NCI-H1417 (cell line): ENCODE results near the gene COX5B.
"Not testable (repeated sequence)": the region's sequence is repeated elsewhere in the genome, so short reads cannot be mapped to it uniquely, and the experiment has no call there.

Source experiments
- DNase-seq, 3 experiments: peaks; one replicate each; lab custom pipeline; 2025; lab: John Stamatoyannopoulos, UW

Gene COX5B

GRCh38 chr2:97654309-97654708, 8.4 kb downstream of the COX5B start:
- DNase-seq: no peak

DNA sequence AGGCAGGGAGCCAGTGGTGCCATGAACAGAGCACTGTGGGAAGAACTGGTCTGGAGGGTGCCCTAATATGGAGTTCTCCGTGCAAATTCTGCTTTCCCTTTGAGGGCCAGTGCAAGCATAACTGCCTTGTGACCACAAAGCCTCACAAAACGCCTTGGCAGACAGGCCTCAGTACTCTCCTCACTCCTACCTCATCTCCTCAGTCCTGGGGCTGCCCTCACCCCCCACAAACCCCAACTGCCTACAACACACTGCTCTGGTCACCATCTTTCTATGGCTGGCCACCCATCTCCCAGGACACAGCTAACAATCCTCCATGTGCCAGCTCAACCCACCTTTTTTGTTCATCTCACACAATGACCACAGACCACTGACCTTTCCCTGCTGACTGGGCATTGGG, 8.9 kb downstream of the COX5B start:
- DNase-seq: no peak

- DNase-seq: no peak
Measured at GRCh38 chr2:97656129-97656755, 10.4 kb downstream of the COX5B start.

- DNase-seq: no peak
Measured at GRCh38 chr2:97656905-97657587, 11.2 kb downstream of the COX5B start.

GRCh38 chr2:97657986-97658690, 12.3 kb downstream of the COX5B start:
- no peak for DNase-seq

- no peak for DNase-seq
Measured at GRCh38 chr2:97658691-97659157, 12.9 kb downstream of the COX5B start.

- DNase-seq: no peak
Measured at GRCh38 chr2:97659256-97660043, 13.6 kb downstream of the COX5B start.

DNA sequence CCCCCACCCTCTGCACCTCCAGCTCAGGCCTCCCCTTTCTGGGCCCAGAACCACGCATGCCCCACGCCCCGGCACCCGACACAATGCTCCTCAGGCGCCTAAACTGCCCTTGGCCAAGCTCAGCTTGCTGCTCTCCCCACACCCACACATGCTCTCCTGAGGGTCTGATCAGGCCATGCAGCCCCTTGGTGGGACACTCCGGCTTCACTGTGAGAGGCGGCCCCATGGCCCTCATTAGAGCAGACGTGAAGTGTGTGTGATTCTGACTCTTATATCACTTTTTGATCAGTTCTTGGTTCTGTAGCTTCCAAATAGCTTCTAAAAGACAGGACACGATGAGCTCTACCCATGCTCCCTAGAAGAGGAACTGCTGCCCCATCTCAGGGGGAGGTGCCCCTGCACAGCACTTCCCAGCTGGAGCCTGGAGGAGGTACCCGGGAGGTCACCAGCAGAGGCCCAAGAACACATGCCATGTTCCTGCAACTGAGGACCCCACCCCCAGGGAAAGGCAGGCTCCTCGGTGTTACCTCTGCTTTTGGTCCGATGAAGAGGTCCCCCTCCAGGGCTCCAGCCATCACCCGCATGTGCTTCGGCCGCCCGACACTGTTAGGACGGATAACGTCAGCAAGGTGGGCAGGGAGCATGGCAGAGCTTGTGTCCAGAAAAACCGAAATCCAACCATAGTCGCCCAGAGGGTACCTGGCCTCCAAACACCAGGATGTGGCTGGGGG, 14.3 kb downstream of the COX5B start:
- DNase-seq: no peak

DNA sequence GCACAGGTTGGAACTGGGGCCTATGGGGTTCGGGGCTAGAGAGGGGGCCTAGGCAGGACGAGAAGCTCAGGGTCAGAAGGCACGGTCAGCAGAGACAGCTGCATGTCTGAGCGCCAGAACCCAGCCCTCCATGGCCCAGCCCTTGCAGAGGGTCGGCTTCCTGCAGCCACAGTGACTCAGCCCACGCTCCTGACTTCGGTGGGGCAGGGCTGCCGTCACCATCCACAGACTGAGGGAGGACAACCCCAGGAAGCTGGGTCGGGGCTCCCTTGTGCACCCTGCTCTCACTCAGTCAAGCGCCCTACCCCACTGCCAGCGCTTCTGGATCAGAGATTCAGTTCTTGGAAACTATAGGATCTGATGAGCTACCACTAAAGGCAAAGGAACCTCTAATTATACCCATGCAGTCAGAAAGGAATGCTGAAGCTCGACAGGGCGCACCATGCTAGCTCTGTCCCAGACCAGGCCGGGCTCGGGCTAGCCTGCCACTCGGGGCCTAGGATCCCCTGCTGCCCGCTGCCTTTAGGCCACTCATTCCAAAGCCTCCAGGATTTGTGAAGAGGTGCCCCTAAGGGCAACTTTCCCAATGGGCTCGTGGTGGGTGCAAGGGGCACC, 15.0 kb downstream of the COX5B start:
- DNase-seq: no peak

DNA sequence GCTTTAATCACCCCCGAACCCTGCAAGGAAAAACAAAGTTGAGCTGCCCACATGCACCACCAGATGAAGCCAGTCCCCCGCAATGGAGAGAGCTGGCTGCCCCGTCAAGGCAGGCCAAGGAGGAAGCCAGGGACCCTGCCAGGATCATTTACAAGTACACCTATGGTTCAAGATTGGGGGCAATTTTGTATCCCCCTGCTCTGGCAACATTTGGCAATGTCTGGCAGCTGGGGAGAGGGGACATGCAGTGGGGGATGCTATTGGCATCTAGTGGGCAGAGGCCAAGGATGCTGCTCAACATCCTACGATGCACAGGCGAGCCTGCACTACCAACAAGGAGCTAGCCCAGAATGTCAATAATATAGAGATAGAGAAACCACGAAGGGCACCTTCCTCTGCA, 16.1 kb downstream of the COX5B start:
- DNase-seq: no peak

- DNase-seq: peak in 1 of 3 experiments; percentile 44
Measured at GRCh38 chr2:97662386-97662894, 16.6 kb downstream of the COX5B start.

DNA sequence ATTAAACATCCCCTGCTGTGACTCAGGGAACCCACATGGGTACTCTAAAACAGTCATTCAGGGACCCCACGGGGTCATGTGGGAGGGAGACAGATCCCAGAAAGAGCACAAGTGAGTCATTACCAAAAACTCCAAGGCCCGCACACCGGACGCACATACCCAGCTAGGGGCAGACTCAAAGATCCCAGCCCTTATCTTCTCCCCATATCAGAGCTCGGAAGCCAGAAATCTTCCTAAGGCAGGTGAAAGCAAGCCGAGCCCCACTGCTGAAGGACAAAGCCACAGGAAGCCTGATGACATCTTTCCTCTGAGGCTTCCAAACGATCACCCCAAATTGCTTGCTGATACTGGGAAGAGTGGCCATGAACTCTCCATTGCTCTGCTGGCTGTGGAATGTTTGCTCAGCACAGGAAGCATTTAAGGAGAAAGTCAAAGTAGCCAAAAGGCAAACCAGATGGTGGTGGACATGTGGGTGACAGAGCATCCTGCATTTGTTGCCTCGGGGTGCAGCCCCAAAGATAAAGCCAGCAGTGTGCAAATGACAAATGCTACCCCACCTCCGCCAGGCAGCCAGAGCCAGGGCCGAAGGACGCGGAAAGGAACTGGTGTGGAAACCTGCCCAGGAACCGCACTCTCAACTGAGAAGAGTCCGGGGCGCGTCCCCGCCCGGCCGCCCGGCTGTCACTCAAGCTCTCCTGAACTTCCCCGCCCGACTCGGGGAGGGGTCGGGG, 17.2 kb downstream of the COX5B start:
- DNase-seq: peak; percentile 46 to 83 (median 62)

GRCh38 chr2:97663626-97663961, 17.7 kb downstream of the COX5B start:
- peak in 1 of 3 experiments; percentile 88 for DNase-seq

GRCh38 chr2:97663962-97664635, 18.2 kb downstream of the COX5B start, which contains the start of gene ACTR1B:
TSS of gene ACTR1B (minus strand) at chr2:97664044. CDS start at chr2:97663890, 154 bp downstream.
- DNase-seq: peak; percentile 96 to 99 (median 98)

GRCh38 chr2:97664636-97664970, 18.7 kb downstream of the COX5B start:
- DNase-seq: no peak

DNA sequence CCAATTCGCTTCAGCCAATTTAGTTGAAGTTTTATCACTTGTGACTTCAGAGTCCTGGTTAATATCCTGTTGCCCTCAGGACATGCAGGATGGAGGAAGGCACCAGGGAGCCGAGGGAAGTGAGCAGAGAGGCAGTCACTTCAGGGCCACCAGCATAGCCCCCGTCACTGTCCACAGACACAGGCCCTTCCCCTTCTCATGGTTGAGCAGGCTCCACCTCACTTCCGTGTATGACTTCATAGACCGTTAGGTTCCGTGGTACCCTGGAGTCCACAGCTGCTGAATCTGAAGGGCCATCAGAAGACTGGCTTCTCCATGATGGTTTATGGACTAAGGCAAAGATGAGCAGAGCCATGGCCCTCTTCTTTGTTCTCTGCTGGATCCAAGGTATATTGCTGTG, 23.6 kb downstream of the COX5B start, which contains the start of gene C2orf92:
C2orf92 (plus strand) TSS at position 266 of the 400 bp plus-strand sequence; CDS start at position 342, 76 bp downstream.
- no peak for DNase-seq

GRCh38 chr2:97670471-97670870, 24.6 kb downstream of the COX5B start:
- no peak for DNase-seq

- DNase-seq: peak in 2 of 3 experiments; percentile 3 to 55
Measured at GRCh38 chr2:97671526-97671925, 25.7 kb downstream of the COX5B start.

DNA sequence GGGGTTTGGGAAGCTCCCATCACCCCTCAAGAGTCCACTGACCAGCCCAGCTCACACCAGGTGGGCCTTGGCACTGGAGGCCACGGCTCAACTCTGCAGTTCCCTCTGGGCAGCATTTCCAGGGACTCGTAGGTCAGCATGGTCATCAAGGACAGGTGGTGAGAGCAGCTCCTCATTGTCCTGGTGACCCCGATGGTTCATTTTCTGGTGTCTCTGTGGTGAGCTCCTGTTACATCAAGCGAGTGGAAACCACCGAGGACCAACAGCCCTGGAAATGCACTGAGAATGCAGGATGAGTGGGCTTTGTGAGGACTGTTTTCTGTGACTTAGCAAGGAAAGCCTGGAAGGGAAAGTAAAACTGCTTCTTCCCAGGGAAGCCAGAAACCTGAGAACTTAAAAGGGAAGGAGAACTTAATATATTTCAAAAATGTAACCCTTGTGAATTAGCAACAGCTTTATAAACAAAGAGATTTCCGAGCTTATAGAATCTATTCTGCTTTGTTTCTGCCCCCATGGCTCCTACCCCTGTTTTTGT, 26.8 kb downstream of the COX5B start:
- not testable (repeated sequence) for DNase-seq
